Panc1 (cell line): ENCODE data around the gene CPNE4. TPM values are rescaled to one million over a fixed set of nuclear protein-coding genes. Genes with fewer than 3 reads are reported as not detected.

Experiments
- ATAC-seq: fragments of 200-7000 bp; cut with Tn5 transposase; 2 replicates; pipeline ENCODE4 v1.9.1; 2020; ENCODE audit warnings: mild to moderate bottlenecking, moderate library complexity
- BruUV-seq: library from RNA; stranded (reverse); fragments of 400-500 nt; replicated peaks from 2 replicates; lab custom pipeline; 2021; lab: Mats Ljungman, UMichigan
- CTCF ChIA-PET: fragments of 300-600 bp; sonication (Branson Sonifier 250); formaldehyde crosslinking; loops from one replicate; lab custom pipeline; 2022; ENCODE audit warnings: antibody characterized with exemption; lab: Charles Lee
- POLR2A ChIA-PET: fragments of 300-600 bp; sonication (Branson Sonifier 250); formaldehyde crosslinking; loops from one replicate; lab custom pipeline; 2022; ENCODE audit warnings: antibody characterized with exemption; lab: Charles Lee
- DNase-seq: peaks from one replicate; pipeline ENCODE4 v3.0.0-alpha.2; 2010; ENCODE audit warnings: low read depth, low spot score
- H3K27ac ChIP-seq: 2 replicates; pipeline ENCODE4 v1.5.1; 2011; ENCODE audit warnings: mild to moderate bottlenecking, low read length, inconsistent platforms
- H3K27me3 ChIP-seq: fragments of 200-500 bp; sonication (Bioruptor generic); 2 replicates; pipeline ENCODE4 v1.6.0; 2014; ENCODE audit warnings: low read length, inconsistent platforms; ENCODE audit not compliant: control insufficient read depth, insufficient read depth
- H3K36me3 ChIP-seq: fragments of 200-500 bp; sonication (Bioruptor generic); 2 replicates; pipeline ENCODE4 v1.5.1; 2014; ENCODE audit warnings: inconsistent platforms, mild to moderate bottlenecking, low read length, moderate library complexity; ENCODE audit not compliant: control insufficient read depth, insufficient read depth
- H3K4me1 ChIP-seq: 2 replicates; pipeline ENCODE4 v1.5.1; 2011; ENCODE audit warnings: inconsistent platforms, mild to moderate bottlenecking, low read length, moderate library complexity; ENCODE audit not compliant: control insufficient read depth, insufficient read depth
- H3K4me3 ChIP-seq, 2 experiments: 2 replicates each; pipeline ENCODE4 v1.5.1; 2011 to 2012; ENCODE audit warnings: low read depth in 2 of 2, low read length in 2 of 2, mild to moderate bottlenecking in 2 of 2, inconsistent platforms in 1 of 2, moderate library complexity in 1 of 2
- H3K9me3 ChIP-seq: fragments of 200-500 bp; sonication (Bioruptor generic); 2 replicates; pipeline ENCODE4 v1.5.1; 2014; ENCODE audit warnings: low read depth, mild to moderate bottlenecking, inconsistent platforms, low read length, moderate library complexity; ENCODE audit not compliant: control insufficient read depth, insufficient read depth
- CTCF ChIP-seq: fragments of 450-650 bp; IDR thresholded peaks from 2 replicates; pipeline ENCODE4 v1.5.1; 2017; ENCODE audit warnings: mild to moderate bottlenecking
- POLR2AphosphoS5 ChIP-seq: IDR thresholded peaks from 2 replicates; pipeline ENCODE4 v1.6.1; 2012; ENCODE audit warnings: mild to moderate bottlenecking, low read depth, low read length, moderate library complexity
- SIN3A ChIP-seq: IDR thresholded peaks from 2 replicates; pipeline ENCODE4 v1.6.1; 2012; ENCODE audit warnings: low read depth, mild to moderate bottlenecking, low read length, moderate library complexity, borderline replicate concordance; ENCODE audit not compliant: insufficient read depth
- TCF7L2 ChIP-seq: IDR thresholded peaks from 2 replicates; pipeline ENCODE4 v1.6.1; 2011; ENCODE audit warnings: mild to moderate bottlenecking, low read depth, low read length, inconsistent platforms
- in situ Hi-C: cut with HindIII; loops from 2 replicates; pipeline ENCODE4 v1.10.0; 2016; ENCODE audit warnings: low sequenced_read_pairs, low pct_unique_long_range_greater_than_20kb
- intact Hi-C: fragments of 100-400 bp; cut with micrococcal nuclease; formaldehyde crosslinking; loops from one replicate; pipeline ENCODE4 v1.10.0; 2022; ENCODE audit not compliant: unreplicated experiment
- total RNA-seq: library from RNA; stranded (reverse); gene quantifications from one replicate; pipeline ENCODE4 v1.2.1, GENCODE V29; 2021; ENCODE audit not compliant: unreplicated experiment
- TF ChIP-seq, protein P1 (sequence below), 2 experiments: IDR thresholded peaks; 2 replicates each; pipeline ENCODE4 v1.6.1; 2011 to 2012; ENCODE audit warnings: low read depth in 2 of 2, control low read depth in 1 of 2, low read length in 1 of 2, mild to moderate bottlenecking in 1 of 2, moderate library complexity in 1 of 2; ENCODE audit not compliant: insufficient read depth in 1 of 2

Gene CPNE4
- total RNA-seq, 1 experiment from 2014 or later, result not detected

- peaks cover 3% of the 10 kb centered on the region for H3K27me3 ChIP-seq
- H3K27ac ChIP-seq, result no peak overlapping the region
- no TSS peak for BruUV-seq
- DNase-seq (peak; percentile 33), ATAC-seq (no peak; the same call in 1 of the 2 replicates)
- ChIA-PET CTCF (no interaction called here), POLR2A (interaction anchor here (0.5 kb wide), 1 partner anchor 13 kb away, joined by 3 read pairs; no protein-coding TSS in a partner anchor)
- no peaks in the 10 kb centered on the region for H3K9me3 ChIP-seq
- H3K36me3 ChIP-seq, result no peaks in the 10 kb centered on the region
- in situ Hi-C loops, result no loop called here
- intact Hi-C loops, result no loop called here
- H3K4me1 ChIP-seq, result no peaks in the 10 kb centered on the region
- no peak overlapping the region for H3K4me3 ChIP-seq
- TF ChIP-seq, protein P1, sequence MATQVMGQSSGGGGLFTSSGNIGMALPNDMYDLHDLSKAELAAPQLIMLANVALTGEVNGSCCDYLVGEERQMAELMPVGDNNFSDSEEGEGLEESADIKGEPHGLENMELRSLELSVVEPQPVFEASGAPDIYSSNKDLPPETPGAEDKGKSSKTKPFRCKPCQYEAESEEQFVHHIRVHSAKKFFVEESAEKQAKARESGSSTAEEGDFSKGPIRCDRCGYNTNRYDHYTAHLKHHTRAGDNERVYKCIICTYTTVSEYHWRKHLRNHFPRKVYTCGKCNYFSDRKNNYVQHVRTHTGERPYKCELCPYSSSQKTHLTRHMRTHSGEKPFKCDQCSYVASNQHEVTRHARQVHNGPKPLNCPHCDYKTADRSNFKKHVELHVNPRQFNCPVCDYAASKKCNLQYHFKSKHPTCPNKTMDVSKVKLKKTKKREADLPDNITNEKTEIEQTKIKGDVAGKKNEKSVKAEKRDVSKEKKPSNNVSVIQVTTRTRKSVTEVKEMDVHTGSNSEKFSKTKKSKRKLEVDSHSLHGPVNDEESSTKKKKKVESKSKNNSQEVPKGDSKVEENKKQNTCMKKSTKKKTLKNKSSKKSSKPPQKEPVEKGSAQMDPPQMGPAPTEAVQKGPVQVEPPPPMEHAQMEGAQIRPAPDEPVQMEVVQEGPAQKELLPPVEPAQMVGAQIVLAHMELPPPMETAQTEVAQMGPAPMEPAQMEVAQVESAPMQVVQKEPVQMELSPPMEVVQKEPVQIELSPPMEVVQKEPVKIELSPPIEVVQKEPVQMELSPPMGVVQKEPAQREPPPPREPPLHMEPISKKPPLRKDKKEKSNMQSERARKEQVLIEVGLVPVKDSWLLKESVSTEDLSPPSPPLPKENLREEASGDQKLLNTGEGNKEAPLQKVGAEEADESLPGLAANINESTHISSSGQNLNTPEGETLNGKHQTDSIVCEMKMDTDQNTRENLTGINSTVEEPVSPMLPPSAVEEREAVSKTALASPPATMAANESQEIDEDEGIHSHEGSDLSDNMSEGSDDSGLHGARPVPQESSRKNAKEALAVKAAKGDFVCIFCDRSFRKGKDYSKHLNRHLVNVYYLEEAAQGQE (IDR thresholded peaks at IDR 0.05; ENCODE audit: insufficient read depth in 1 of 2, low read depth in 2 of 2, low read length in 1 of 2), result no peak
- TF ChIP-seq CTCF (peak; percentile 79), POLR2AphosphoS5 (no peak), TCF7L2 (no peak), SIN3A (no peak)
Measured at GRCh38 chr3:132006605-132007204, 28.1 kb downstream of the CPNE4 start.

- no TSS peak for BruUV-seq
- POLR2A ChIA-PET, result no interaction called here
- ATAC-seq, result no peak
- Histone ChIP-seq H3K27ac (no peak overlapping the region), H3K36me3 (no peaks in the 10 kb centered on the region), H3K4me1 (no peaks in the 10 kb centered on the region), H3K4me3 (no peak overlapping the region), H3K27me3 (peaks cover 5% of the 10 kb centered on the region), H3K9me3 (no peaks in the 10 kb centered on the region)
- intact Hi-C loops (no loop called here), in situ Hi-C loops (no loop called here)
- CTCF ChIA-PET, result no interaction called here
- TF ChIP-seq SIN3A, result no peak
- no peak for TF ChIP-seq CTCF
- TF ChIP-seq TCF7L2, result no peak
- TF ChIP-seq, protein P1 (IDR thresholded peaks at IDR 0.05; ENCODE audit: insufficient read depth in 1 of 2, low read depth in 2 of 2, low read length in 1 of 2), result no peak
- no peak for TF ChIP-seq POLR2AphosphoS5
- DNase-seq, result no peak
Measured at GRCh38 chr3:132004571-132004970, 30.2 kb downstream of the CPNE4 start.
